ENCODE data around the gene SMIM43. TPM values are rescaled to one million over a fixed set of nuclear protein-coding genes. Genes with fewer than 3 reads are reported as not detected.
"Not testable (repeated sequence)": the region's sequence is repeated elsewhere in the genome, so short reads cannot be mapped to it uniquely, and the experiment has no call there.

SMIM43 gene
- total and polyA plus RNA-seq, 7 donors = 0.03 TPM; not detected in 5

- ATAC-seq (no peak), DNase-seq (no peak)
- H3K36me3 ChIP-seq (ENCODE audit: insufficient read depth in 1 of 2, low read depth in 1 of 2) = no peaks in the 10 kb centered on the region
- H3K27me3 ChIP-seq (ENCODE audit: insufficient read depth in 3 of 3, low read length in 2 of 3) = peaks cover 0 to 43% (median 18%) of the 10 kb centered on the region in 3 donors
- H3K9me3 ChIP-seq = no peaks in the 10 kb centered on the region
- 9 to 12% (median 9%) methylated on average over 16 of the region's 16 CpGs for WGBS, 3 donors
- H3K27ac ChIP-seq = no peak overlapping the region
- H3K4me1 ChIP-seq = peaks cover 8% of the 10 kb centered on the region
- peak overlapping the region; percentile 63 for H3K4me3 ChIP-seq
- intact Hi-C loops (cut with DNase I) = no loop called here
- TF ChIP-seq CTCF (IDR thresholded peaks at IDR 0.05) = no peak
These were observed 373 bp upstream of the SMIM43 start for GRCh38 chr4:121765368-121765705.

- 15 to 19% (median 17%) methylated on average over 14 of the region's 14 CpGs for WGBS, 3 donors
These were observed 662 bp downstream of the SMIM43 start for GRCh38 chr4:121764303-121764701.

GRCh38 chr4:121760205-121760604 is 4.8 kb downstream of the SMIM43 start:
- WGBS, 3 donors = 53 to 62% (median 59%) methylated on average over 3 of the region's 3 CpGs
- Histone ChIP-seq H3K9me3 (no peaks in the 10 kb centered on the region), H3K27ac (no peak overlapping the region), H3K36me3 (ENCODE audit: insufficient read depth in 1 of 2, low read depth in 1 of 2) (no peaks in the 10 kb centered on the region), H3K4me3 (no peak overlapping the region), H3K27me3 (ENCODE audit: insufficient read depth in 3 of 3, low read length in 2 of 3) (peaks cover 0 to 35% (median 9%) of the 10 kb centered on the region in 3 donors), H3K4me1 (peaks cover 7% of the 10 kb centered on the region)
- ATAC-seq = no peak
- TF ChIP-seq CTCF (IDR thresholded peaks at IDR 0.05) = no peak
- intact Hi-C loops (cut with DNase I) = no loop called here
- no peak for DNase-seq

More at GRCh38 chr4:121764303-121764701, 662 bp downstream of the SMIM43 start:
- no peak for ATAC-seq
- TF ChIP-seq CTCF (IDR thresholded peaks at IDR 0.05) = no peak
- intact Hi-C loops (cut with DNase I) = no loop called here
- H3K9me3 ChIP-seq = no peaks in the 10 kb centered on the region
- H3K27ac ChIP-seq = no peak overlapping the region
- H3K4me1 ChIP-seq = peaks cover 8% of the 10 kb centered on the region
- no peaks in the 10 kb centered on the region for H3K36me3 ChIP-seq (ENCODE audit: insufficient read depth in 1 of 2, low read depth in 1 of 2)
- DNase-seq = no peak
- peaks cover 0 to 43% (median 18%) of the 10 kb centered on the region in 3 donors for H3K27me3 ChIP-seq (ENCODE audit: insufficient read depth in 3 of 3, low read length in 2 of 3)
- peak overlapping the region; percentile 63 for H3K4me3 ChIP-seq

GRCh38 chr4:121758925-121759568 is 5.9 kb downstream of the SMIM43 start:
- Histone ChIP-seq H3K36me3 (ENCODE audit: insufficient read depth in 1 of 2, low read depth in 1 of 2) (no peaks in the 10 kb centered on the region), H3K4me3 (no peak overlapping the region), H3K9me3 (no peaks in the 10 kb centered on the region), H3K27ac (no peak overlapping the region), H3K4me1 (no peaks in the 10 kb centered on the region), H3K27me3 (ENCODE audit: insufficient read depth in 3 of 3, low read length in 2 of 3) (peaks cover 0 to 23% (median 2%) of the 10 kb centered on the region in 3 donors)
- 87 to 98% (median 96%) methylated on average over 2 of the region's 2 CpGs for WGBS, 3 donors
- intact Hi-C loops (cut with DNase I) = no loop called here
- no peak for DNase-seq
- TF ChIP-seq CTCF (IDR thresholded peaks at IDR 0.05) = no peak
- ATAC-seq = no peak

GRCh38 chr4:121752142-121752541 is 12.8 kb downstream of the SMIM43 start:
- H3K36me3 ChIP-seq (ENCODE audit: insufficient read depth in 1 of 2, low read depth in 1 of 2); H3K27me3 ChIP-seq (ENCODE audit: insufficient read depth in 3 of 3, low read length in 2 of 3); H3K27ac ChIP-seq; intact Hi-C loops (cut with DNase I); H3K4me1 ChIP-seq; ATAC-seq; H3K4me3 ChIP-seq; H3K9me3 ChIP-seq; DNase-seq: not testable (repeated sequence)
- WGBS, 3 donors = 81 to 89% (median 86%) methylated on average over 1 of the region's 1 CpG
